CD1c-positive myeloid dendritic cell (primary cell): ENCODE results near the gene C10orf90.

ENCODE experiments used
- DNase-seq: peaks from one replicate; pipeline ENCODE4 v3.0.0-alpha.2; 2016; ENCODE audit errors: extremely low spot score

Gene C10orf90, protein sequence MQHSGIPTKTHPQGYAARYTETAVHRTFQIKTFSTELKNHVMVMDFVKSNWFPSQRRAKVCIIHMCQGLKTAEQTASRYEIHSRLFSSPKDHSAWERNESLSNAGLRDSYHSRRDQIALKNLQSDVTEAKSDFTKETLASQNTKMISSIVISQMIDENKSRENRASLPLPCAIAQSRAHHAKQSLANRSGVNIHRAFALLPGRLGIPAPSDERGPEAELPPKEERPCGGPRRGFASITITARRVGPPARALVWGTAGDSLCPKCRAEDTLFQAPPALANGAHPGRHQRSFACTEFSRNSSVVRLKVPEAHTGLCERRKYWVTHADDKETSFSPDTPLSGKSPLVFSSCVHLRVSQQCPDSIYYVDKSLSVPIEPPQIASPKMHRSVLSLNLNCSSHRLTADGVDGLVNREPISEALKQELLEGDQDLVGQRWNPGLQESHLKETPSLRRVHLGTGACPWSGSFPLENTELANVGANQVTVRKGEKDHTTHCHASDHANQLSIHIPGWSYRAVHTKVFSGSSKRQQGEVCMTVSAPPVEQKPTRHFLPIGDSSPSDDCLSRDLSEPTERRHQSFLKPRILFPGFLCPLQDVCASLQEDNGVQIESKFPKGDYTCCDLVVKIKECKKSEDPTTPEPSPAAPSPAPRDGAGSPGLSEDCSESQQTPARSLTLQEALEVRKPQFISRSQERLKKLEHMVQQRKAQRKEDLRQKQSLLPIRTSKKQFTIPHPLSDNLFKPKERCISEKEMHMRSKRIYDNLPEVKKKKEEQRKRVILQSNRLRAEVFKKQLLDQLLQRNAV

DNA sequence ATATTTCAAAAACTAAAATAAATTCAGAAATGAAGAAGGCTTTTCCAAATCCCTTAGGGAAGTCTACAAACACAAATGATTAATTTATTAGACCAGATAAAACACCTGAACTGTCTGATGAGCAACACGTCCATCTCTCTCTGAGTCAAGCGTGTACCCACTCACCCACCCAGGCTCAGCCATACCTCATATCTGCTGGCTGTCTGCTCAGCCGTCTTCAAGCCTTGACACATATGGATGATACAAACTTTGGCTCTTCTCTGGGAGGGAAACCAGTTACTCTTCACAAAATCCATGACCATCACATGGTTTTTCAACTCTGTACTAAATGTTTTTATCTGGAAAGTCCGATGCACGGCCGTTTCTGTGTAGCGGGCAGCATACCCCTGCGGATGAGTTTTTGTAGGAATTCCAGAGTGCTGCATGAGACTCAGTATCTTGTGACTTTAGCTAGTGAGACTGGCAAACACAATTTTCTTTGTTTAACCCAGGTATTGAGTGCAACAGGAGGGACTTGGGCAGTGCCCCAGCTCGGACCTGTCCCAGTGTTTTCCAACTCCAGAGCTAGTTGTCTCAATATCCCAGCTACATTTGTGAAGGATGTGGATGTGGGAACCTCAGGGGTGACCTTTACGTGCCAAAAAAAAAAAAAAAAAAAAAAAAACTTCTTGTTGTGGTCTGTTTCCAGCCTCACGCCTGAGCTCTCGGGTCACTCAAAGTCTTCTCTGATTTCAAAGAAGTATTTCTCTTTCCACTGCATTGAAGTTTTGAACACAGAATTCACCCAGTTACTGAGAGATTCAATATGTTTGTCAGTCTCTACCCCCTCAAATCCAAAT, at the start of gene C10orf90:
Gene C10orf90 (minus strand): TSS at position 638 of the 839 bp plus-strand sequence. CDS start 213 bp downstream, at position 425.
- DNase-seq: no peak

DNA sequence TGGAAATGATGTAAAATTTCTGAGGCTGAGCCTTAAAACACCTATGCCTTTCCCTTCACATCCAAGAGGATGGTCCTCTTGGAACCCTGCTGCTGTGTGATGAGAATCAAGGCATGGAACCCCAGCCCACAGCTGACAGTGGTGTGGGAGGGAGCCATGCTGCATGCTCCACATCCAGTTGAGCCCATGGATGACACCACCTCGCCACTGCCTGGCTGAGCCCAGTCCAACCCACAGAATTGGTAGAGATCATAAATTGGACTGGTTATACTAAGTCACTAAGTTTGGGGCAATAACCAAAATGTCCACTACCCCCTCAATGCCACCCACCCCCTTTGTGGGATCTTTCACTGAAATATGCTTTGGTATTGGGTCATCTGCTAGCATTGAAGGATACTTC, 45.9 kb upstream of the C10orf90 start:
- DNase-seq: no peak

DNA sequence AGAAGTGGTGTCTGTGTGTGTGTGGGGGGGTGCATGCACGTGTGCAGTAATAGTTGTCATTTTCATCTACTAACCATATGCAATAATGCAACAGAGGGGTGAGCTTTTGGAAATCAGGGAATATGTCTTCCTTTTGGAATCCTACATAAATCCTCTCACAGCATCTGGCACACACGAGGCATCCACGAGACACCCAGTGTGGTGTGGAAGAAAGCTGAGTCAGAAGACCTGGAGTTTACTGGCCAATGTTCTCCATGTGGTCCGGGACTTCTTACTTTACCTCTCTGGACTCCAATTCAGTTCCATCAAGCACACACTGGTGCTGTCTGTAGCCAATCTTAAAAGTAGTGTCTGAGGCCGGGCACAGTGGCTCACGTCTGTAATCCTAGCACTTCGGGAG, 43.1 kb upstream of the C10orf90 start:
- no peak for DNase-seq

DNA sequence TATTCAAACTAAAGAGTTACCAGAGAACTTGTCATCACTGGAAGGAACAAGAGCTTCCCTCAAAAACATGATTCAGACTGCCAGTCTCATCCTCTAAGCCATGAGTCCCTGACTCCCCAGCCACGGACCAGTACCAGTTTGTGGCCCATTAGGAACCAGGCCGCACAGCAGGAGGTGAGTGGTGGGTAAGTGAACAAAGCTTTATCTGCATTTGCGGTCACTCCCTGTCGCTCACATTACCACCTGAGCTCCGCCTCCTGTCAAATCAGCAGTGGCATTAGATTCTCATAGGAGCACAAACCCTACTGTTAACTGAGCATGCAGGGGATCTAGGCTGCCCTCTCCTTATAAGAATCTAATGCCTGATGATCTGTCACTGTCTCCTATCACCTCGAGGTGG, 42.2 kb upstream of the C10orf90 start:
- no peak for DNase-seq

DNA sequence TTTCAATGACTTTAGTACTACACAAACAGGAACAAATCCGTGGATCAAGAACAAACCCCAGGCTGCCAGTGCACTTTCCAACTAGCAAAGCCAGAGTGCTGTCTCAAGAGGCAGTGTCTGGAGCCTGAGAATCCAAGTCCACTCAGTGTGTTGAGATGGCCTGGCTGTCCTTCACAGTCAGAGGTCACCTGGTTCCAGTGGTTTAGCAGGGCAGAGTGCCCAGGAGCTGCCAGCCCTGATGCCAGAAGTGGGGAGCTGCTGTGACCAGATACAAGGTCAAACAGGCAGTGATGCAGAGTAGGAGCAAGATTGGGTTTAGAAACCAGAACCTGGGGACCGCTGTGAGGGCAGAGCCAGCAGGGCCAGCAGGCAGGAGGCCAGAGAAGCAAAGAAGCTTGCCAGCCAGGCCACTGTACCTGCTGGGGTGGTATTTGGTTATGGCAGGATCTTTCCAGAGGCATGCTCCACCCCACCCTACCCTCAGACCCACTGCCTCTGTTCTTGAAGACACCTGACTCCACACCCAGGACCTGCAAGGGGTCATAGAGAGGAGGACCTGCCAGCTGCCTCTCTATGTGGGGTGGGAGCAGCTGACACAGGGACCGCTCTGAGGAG, 35.6 kb upstream of the C10orf90 start:
- no peak for DNase-seq

DNA sequence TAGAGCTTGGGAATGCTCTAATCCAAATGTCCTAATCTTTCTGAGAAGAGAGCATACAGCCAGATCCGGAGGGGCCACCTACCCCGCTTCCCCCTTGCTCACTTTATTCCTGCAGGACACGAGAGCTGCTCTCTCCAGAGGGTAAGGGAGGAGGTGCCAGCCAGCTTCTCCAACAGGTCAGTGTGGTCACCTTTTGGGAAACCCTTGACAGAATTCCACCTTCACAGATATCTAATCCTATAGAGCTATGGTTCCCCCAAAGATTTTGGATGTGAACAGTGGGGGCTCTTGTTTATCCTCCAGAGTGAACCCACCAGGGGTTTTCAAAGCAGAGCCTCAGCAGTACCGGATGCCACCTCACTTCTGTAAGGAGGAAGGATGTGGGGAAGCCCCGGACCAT, 34.6 kb upstream of the C10orf90 start:
- no peak for DNase-seq

DNA sequence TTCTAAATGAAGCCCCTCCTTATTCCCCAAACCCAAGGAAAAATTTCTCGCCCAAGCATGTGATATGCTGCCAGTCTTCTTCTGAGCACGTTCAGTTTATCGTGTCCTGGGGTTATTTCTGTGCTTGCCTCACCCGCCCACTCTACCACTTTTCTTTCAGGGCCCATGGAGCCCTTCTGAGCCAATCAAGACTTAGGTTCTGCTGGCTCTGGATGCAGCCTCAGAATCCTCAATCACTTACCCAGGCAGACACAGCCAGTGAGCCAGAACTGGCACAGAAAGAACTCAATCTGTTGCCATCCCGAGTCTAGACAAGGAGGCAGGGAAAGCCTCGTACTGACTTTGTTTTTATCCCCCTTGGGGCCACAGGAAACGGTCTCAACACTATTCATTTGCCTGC, 34.2 kb upstream of the C10orf90 start:
- no peak for DNase-seq

DNA sequence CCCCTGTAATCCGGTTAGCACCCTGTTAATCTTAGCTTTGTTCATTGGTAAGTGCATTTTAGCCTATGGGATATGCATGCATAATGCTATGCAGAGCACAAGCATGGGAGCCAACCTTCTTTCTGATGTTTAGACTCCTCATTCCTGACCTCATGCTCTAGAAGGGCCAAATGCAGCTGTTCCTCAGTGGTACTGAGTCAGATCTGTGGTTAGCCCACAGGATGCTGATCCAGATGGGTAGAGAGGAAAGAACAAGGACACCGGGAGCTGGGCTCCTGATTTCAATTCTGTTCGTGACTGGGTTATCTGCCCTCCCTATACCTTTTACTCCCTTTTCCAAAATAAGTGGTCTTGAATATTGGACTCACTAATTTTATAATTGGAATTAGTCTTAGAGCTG, 31.7 kb upstream of the C10orf90 start:
- no peak for DNase-seq

DNA sequence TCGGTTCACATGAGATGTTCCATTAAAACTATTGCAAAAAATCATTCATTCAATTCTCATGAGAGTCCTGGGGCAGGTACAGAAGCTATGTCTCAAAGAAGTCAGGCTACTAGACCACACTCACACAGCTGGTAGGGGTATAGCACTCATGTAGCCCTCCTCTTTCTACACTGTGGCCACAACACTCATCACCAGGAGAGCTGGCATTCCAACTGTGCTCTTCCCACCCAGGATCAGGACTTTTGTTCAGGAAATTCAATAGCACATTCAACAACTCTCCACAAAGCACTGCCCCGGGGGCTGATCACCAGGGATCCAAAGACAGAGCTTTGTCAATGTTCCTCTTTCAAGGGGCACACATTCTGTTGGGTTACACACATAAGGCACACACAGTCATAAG, 31.0 kb upstream of the C10orf90 start:
- no peak for DNase-seq

DNA sequence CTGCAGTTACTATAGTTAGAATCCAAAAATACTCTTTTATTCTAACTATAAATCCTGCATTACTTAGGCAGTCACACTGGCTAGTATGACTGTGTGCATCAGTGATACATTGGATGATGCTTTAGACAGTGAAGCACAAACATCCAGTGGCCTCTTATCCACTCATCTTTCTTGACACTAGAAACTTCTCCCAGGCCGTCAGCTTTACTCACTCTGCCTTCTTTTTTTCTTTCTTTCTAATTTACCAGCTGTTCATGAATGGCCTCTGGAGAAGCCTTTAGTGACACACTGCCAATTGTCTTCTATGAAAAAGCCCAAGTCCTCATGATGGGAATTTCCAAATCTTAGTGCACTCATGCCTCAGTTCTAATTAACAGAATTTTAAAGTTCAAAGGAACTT, 26.2 kb upstream of the C10orf90 start:
- DNase-seq: no peak

DNA sequence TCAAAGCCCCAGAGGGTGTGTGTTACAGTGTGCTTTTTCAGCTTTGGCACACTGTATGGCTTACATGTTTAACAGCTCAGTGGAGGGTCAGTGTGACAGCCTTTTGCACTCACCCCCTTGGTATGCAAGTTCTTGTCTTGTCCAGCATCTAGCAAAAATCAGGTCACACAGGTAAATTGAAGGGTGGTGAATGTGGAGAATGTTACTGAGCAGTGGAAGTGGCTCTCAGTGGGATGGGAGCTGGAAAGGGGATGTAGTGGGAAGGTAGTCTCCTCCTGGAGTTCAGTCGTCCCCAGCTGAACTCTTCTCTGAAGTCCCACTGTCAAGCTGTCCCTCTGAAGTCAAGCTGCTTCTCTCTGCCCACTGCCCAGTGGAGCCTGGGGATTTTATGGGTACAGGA, 21.0 kb upstream of the C10orf90 start:
- DNase-seq: no peak

DNA sequence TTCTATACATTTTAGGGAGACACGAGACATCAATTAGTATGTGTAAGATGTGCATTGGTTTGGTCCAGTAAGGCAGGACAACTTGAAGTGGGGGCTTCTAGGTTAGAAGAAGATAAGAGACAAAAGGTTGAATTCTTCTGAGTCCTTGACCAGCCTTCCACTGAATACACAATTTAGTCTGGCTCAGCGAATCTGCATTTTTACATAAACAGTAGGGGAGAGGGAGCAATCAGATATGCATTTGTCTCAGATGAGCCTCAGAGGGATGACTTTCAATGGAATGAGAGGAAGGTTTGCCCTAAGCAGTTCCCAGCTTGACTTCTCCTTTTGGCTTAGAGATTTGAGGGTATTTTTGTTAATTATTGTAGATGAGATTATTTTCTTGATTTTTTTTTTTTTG, 20.0 kb upstream of the C10orf90 start:
- DNase-seq: no peak

DNA sequence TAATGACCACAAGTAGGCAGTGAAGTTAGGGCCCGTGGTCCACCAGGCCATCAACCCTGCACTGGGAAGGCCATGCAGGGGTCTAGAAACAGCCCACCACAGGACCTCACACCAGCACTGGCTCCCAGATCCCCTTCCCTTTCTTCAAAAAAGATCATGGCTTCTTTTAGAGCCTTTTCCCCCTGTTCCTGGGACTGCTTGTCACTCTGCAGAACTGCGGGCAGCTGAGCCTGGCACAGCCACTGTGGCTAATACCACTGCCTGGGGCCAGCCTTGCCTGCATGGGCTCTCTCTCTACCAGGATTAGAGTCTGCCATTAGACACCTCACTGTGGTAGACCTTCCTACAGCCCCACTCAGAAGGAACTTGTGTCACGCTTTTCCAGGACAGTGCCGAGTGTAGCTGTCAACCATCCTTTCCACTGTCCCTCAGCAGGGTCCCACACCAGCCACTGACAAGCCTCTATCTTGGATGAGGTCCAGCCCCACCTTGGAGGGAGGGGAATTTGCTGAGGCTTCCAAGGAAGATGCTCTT, 19.0 kb upstream of the C10orf90 start:
- no peak for DNase-seq

DNA sequence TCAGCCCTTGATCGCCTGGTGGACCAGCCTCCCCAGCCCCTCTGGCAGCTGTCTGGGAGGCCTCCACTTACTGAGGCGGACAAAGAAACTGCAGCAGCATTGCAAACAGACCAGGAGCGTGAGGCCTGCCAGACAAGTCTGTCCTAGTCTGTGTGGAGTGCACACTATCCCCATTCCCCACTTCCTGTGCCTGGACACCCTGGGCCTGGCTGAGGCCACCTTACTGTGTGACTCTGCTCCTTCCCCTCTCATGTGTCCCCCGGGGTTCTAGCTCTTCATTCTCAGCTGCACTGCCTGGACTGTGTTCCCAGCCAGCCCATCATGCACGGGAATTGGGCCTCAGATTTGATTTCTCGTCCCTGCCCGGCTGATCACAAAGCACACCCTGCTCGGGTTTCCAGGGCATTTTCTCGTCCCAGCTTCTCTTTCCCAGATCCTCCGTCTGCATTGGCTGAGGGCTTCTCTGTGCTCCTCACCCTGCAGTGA, 16.7 kb upstream of the C10orf90 start:
- DNase-seq: no peak

DNA sequence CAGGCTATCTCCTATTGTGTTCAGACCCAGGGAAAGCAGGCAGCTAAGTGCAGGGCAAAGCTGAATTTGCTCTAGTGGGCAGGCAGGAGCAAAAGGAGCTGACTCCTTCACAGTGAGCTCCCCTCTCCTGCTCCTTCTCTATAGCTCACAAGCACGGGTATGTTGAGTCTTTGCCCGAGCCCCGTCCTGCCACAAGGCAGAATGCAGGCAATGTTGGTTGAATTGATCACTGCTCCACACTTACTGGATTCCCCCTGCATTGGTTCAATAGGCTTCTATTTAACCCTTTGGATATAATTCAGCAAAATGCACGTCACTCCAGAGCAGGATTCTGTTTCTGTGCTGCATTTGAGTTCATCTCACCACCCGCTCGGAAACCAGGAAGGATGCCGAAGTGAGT, 16.2 kb upstream of the C10orf90 start:
- no peak for DNase-seq

DNA sequence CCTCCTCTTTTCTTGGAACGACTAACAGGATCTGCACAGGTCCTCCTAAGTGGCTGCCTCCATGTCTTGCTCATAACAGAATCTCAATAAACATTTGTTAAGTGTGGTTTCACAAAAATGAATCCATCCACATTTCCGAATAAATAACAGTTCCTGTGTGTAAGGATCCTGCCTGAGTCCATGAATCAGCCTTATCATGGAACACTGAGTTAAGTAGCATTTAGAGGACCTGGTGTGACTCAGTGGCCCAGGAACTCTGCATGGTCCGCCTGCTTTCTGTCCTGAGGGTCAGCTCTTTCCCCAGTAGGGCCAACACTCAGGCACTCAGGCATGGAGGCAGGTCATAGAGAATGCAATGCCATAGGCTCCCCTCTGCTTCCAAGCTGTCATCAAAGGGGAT, 15.8 kb upstream of the C10orf90 start:
- DNase-seq: no peak

DNA sequence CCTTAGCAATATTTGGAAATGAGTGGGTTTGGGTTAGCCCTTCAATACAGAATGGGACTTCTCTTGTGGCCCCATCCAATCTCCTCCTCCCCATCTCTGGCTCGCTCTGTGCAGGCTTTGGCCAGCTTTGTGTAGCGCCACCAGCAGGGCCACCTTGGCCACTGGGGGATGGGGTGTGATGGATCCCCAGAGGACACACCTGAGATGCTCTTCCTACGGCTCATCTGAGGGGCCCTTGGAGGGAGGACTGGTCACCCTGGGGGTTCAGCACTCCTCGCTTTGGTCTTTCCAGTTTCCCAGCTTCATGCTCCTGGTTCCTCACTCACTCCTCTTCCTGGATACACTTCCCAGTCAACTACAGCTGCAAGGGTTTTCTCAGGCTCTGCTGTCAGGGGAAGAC, 15.3 kb upstream of the C10orf90 start:
- DNase-seq: no peak

DNA sequence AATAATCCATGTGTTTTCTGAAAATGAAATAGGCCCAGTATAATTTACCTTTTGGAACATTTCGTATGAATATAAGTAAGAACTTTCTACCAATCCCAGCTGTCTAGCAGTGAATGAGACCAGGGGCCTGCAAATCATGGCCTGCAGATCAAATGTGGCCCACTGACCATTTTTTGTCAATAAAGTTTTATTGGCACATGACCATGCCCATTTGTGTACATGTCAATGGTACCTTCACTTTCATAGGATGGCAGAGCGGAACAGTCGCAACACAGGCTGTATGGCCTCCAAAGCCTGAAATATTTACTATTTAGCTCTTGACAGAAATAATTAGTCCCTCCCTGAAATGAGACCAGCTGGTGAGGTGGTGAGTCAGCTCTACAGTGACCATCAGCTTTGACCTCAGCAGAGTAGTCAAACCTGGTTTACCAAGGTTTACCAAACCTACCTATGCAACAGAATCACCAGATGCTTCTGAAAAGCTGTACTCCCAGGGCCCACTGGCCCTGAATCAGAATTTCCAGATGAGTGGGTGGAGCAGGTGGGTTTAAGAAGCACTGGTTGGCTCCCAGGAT, 13.8 kb upstream of the C10orf90 start:
- no peak for DNase-seq

DNA sequence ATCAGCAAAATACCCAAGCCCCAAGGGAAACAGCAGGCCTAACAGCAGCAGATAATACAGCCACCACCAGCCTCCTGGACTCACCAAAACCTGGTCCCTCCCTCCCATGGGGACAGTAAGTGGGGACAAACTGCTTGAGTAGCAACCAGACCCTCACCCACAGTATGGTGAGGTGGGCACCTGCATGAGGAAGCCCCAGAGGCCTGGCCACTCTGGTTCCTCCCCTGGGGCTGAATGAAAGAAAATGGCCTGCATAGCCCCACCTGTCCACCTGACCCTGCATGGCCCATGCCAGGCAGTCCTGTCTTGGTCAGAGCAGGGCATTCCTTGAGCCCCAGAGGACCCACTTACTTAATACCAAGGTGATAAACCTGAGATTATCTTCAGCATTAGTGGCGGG, 13.0 kb upstream of the C10orf90 start:
- no peak for DNase-seq

DNA sequence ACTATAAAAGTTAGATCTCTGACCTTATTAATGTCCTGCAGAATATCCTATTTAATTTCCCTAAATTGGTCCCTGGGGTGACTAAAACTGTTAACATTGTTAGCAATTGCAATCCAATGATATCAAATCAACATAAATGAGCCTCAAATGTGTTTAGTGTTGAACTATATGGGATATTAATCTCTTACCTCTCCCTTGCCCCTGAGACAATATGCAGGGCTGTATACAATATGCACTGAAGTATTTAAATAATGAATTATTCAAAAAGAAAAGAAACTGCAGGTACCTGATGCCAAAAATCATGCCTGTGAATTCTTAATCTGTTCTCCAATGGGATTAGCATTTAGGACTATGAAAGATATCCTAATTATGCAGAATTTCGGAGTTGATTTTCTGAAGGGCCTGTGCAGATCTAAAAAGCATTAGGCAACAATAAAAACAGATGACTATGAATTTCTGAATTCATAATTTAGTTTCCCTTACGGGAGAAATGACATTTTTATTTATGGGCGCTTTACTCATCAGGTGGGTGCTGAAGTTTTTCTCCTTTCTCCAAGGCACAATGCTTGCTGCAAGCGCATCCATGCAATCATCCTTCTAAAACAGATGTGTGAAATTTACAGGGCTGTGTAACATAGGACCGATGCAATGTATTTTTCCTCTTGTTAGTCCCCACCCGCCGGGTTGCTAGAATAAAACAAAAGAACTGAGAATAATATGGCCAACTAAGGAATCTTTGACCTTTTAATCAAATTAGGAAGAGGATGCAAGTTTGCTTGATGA, 5.4 kb upstream of the C10orf90 start:
- no peak for DNase-seq
